HT-29 (cell line): Measurements from ENCODE around the gene MAGI2. TPM values are rescaled to one million over a fixed set of nuclear protein-coding genes. Genes with fewer than 3 reads are reported as not detected.
A peak's percentile ranks its signal among the peaks of the same experiment; 100 is the strongest.
"Not testable (repeated sequence)": the region's sequence is repeated elsewhere in the genome, so short reads cannot be mapped to it uniquely, and the experiment has no call there.

Experiments used
- DNase-seq: peaks from one replicate; pipeline ENCODE4 v3.0.0-alpha.2; 2015; ENCODE audit warnings: low spot score
- total RNA-seq: library from RNA; depleted of rRNA; stranded (reverse); fragments of >200 nt; shearing (Covaris generic); gene quantifications from 2 replicates; pipeline ENCODE4 v1.2.3, GENCODE V29; 2014

The MAGI2 gene
- total RNA-seq, 1 experiment from 2014 or later, result 0.23 TPM

DNA sequence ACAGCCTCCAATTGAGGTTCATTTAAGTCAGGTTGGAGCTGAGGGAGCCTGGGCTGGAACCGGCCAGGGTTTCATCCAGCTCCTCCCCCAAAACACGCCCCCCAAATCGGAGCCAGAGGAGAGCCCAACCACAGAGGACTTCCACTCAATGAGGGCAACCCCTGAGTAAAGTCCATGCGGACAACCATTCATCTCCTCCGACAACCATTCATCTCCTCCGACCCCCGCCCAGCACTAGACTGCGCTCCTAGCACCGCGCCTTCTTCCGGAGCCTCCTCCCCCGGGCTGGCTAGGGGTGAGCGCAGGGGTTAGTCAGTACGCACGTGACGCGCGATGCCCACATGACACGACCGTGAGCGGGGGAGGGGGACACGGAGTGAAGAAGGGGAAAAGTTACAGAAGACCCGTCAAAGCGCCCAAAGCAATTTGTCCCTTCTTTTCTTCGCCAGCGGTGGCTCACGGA is 1.4 kb downstream of the MAGI2 start:
- no peak for DNase-seq

DNA sequence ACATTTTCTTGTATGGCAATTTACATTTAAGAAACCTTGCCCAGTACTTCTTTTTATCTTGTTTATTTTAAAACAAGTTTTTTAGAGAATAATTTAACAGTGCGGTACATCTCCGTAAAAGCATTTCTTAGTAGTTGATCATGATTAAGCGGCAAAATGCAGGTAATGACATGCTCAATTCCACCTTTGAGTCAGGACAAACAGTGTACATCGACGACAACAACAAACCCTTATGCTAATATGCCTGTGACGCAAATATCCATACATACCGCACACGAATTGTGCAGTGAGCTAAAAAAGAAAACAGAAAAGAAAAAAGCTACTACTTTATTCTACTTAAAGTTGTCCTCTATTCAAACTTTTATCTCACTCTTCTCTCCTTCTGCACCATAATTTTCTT is 1.9 kb downstream of the MAGI2 start:
- DNase-seq, result no peak

GRCh38 chr7:79442766-79443165 is 10.7 kb downstream of the MAGI2 start:
- DNase-seq, result not testable (repeated sequence)

DNA sequence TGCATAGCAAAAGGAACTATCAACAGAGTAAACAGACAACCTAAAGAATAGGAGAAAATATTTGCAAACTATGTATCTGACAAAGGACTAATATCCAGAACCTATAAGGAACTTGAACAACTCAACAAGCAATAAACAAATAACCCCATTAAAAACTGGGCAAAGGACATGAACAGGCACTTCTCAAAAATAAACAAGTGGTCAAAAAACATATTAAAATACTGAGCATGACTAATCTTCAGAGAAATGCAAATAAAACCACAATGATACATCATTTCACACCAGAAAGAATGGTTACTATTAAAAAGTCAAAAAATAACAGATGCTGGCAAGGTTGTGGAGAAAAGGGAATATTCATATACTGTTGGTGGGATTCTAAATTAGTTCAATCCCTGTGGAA is 17.1 kb downstream of the MAGI2 start:
- DNase-seq, result peak; percentile 13

DNA sequence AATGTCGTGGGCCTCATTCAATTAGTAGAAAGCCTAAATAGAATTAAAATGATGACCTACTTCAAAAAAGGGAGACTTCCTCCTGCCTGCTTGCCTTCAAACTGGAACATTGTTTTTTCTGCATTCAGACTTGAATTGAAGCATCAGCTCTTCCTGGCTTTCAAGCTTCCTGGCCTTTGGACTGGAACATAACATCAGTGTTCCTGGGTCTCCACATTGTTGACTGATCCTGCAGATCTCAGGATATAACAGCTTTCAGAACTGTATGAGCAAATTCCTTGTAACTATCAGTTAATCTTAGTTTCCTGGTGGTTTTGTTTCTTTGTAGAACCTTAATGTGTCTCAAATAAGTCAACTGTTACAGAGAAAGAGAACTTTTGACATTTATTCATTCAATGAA is 18.6 kb downstream of the MAGI2 start:
- DNase-seq, result peak; percentile 37

GRCh38 chr7:79434098-79434497 is 19.4 kb downstream of the MAGI2 start:
- no peak for DNase-seq

GRCh38 chr7:79430391-79430790 is 23.1 kb downstream of the MAGI2 start:
- DNase-seq, result no peak

- no peak for DNase-seq
Observed at GRCh38 chr7:79425665-79426064, 27.8 kb downstream of the MAGI2 start.

DNA sequence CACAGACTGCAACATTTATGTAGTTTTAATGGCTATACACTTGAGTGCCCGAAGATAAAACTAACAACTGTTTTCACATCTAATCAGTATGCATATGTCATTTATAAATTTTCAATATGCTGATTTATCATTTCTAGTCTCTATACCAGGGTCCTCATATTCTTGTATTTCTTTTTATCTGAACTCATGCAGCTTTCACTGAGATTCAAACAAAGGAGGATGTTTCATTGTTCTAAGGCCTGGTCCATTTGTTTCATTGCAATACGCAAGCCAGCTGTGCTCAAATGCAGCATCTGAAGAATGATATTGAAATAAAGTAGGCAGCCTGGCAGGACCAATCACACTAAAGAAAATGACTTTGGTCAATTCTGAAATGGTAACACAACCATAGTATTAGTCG is 31.7 kb downstream of the MAGI2 start:
- DNase-seq, result no peak

DNA sequence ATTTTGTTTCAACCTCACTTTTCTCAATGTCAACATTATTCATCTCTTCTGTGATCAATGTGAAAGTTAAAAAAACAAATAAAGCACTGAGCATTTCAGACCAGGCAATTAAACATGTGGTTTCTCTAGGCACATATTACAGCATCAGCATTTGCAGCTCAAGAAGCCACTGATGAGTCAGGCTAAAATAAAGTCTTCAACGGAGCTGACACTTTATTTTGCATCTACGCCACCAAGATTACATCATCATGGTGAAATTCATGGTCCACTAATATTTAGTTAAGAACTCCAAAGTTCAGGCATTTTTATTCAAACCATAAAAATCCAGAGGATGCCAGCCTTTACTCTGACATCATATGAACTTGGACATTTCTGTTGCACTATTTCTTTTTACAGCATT is 33.0 kb downstream of the MAGI2 start:
- no peak for DNase-seq

DNA sequence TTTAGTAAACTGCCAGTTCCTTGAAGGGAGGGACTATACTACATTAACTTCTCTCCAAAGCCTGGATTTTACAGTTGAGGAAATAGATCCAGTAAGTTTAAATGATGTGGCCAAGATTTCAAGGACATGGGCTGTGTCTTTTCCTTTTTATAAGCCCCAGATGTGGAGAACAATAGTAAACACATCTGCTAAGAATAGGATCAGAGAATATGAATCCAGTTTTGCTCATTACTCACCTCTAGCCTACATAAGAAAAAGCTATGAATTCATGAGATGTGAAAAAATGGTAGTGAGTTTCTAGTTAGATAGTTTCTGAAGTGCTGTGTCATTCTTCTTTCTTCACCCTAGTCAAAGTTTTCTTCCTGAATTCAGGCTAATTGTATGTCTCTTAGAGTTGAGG is 38.6 kb downstream of the MAGI2 start:
- DNase-seq, result no peak

DNA sequence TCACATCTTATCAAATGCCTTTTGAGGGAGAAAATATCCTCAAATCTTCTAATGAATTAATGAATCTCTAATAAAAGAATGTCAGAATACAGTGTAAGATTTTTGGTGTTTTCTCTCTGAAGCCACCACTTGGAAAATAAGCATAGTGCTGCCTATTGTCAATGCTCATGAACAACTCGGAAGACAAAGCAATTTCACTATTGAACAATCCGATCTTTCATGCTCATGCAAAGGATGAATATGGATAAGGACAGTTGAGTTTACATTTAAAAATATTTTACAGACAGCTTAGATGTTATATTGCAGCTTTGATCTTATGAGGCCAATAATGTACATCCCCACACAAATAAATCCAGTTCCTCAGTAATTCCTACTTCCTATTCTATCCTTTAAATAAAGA is 40.6 kb downstream of the MAGI2 start:
- no peak for DNase-seq

- no peak for DNase-seq
Observed at GRCh38 chr7:79412438-79412837, 41.0 kb downstream of the MAGI2 start.

GRCh38 chr7:79410345-79410744 is 43.1 kb downstream of the MAGI2 start:
- DNase-seq, result no peak

- DNase-seq, result no peak
Observed at GRCh38 chr7:79407351-79407750, 46.1 kb downstream of the MAGI2 start.

DNA sequence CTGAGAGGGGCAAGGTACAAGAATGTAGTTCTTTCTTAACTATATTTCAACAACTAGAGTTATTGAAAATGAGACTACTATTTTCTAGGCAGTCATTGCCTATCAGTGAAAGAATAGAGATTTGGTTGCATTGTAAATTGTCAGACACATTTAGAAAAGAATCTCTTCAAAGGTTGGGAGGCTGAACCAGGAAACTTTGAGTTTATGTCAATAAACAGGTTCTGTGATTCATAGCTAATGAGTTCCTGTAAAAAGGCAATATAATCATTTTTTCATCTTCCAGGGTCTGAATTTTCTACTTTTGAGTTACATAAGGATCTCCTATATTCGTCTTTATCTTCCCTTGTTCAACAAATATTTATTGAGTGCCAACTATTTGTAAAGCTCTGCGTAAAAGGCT is 47.1 kb downstream of the MAGI2 start:
- peak; percentile 52 for DNase-seq

GRCh38 chr7:79405368-79405767 is 48.1 kb downstream of the MAGI2 start:
- no peak for DNase-seq

DNA sequence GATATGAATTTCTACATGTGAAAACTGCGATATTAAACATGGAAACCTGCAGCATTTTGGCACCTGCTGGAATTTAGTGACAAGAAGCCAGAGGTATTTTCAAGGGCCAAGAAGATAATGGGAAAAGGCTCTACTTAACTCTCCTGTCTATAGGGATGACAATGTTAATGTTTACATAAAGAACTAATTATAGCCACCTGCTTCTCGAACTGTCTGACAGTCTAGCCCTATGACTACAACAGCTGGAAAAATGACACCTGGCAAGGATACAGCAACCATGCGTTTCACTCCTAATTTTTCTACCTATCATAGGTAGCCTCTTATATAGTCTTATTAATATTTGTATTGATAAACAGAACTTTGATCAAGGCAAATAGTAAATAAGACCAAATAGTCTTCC is 49.6 kb downstream of the MAGI2 start:
- no peak for DNase-seq

- DNase-seq, result no peak
Observed at GRCh38 chr7:79403451-79403850, 50.0 kb downstream of the MAGI2 start.

GRCh38 chr7:79401254-79401653 is 52.2 kb downstream of the MAGI2 start:
- no peak for DNase-seq

- DNase-seq, result no peak
Observed at GRCh38 chr7:79400222-79400621, 53.2 kb downstream of the MAGI2 start.

DNA sequence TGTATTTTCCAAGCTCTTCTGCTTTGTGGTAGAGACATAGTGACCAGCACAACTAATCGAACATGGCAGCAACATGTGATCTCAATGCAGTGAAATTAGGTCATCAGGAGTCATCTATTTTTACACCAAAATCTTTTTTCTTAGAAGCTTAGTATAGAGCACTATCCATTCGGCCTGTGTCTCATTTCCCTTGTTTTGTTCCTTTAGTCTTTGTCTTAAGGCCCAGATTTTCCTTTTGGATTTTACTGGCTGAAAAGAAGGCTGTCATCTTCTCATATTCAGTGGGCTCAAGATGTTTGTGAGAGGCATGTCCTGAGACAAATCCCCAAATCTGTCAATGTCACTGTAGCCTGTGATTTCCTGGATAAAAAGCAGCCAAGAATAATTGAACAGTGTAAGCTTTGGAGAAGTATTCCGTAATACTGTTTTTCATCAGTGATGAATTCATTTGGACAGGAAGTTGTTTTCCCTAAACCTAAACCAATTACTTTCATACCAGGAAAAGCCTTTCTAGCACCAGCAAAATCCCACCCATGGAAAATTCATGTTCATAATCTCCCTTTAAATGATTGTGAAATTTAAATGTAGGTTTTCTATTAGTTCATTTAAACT is 55.2 kb downstream of the MAGI2 start:
- no peak for DNase-seq

DNA sequence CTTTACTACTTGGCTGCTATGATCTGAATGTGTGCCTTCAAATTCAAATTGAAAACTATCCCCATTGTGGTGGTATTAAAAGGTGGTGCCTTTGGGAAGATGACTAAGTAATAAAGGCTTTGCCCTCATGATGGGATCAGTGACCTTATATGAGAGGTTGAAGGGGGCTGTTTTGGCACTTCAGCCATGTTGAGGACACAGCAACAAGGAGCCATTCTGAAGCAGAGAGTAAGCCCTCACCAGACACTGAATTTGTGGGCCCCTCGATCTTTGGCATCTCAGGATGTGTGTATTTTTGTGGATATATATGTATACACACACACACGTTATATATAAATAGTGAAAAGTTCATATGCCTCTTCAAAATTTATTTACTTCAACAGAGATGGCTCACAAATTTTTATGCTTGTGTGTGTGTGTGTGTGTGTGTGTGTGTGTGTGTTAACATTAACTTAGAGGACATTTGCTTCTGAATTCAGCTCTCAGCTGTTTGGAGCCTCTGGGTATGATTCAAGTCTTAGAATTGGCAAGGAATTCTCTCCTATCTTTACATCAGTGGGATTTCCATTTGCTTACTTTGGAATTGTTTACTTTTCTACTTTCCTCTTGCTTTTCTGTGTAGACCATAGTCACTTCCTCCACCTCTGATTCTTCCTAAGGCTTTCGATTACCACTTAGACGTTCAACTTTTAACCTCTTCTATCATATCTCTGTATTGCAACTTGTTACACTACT is 66.6 kb downstream of the MAGI2 start:
- peak; percentile 34 for DNase-seq
